A673 (cell line): ENCODE data around the gene PAK5. TPM values are rescaled to one million over a fixed set of nuclear protein-coding genes. Genes with fewer than 3 reads are reported as not detected.

ENCODE experiments used
- BruUV-seq: library from RNA; stranded (reverse); fragments of 400-500 nt; replicated peaks from 2 replicates; lab custom pipeline; 2021; lab: Mats Ljungman, UMichigan
- CTCF ChIA-PET: fragments of 300-600 bp; sonication (Branson Sonifier 250); formaldehyde crosslinking; loops from one replicate; lab custom pipeline; 2022; ENCODE audit warnings: antibody characterized with exemption; lab: Charles Lee
- POLR2A ChIA-PET: fragments of 300-600 bp; sonication (Branson Sonifier 250); formaldehyde crosslinking; loops from one replicate; lab custom pipeline; 2022; ENCODE audit warnings: antibody characterized with exemption; ENCODE audit not compliant: low non-redundant PET; lab: Charles Lee
- DNase-seq: peaks from one replicate; pipeline ENCODE4 v3.0.0-alpha.2; 2015; ENCODE audit warnings: low spot score
- H3K27ac ChIP-seq: fragments of 200-600 bp; sonication (generic); 2 replicates; pipeline ENCODE4 v1.5.1; 2016; ENCODE audit warnings: mixed run types, low read depth, mild to moderate bottlenecking, mixed read lengths, antibody characterized with exemption, low read length; ENCODE audit not compliant: poor library complexity, severe bottlenecking
- H3K27me3 ChIP-seq: fragments of 200-600 bp; sonication (generic); replicated peaks from 2 replicates; pipeline ENCODE4 v1.6.1; 2017; ENCODE audit warnings: mixed run types, low read depth, mild to moderate bottlenecking, mixed read lengths, antibody characterized with exemption, low read length; ENCODE audit not compliant: insufficient read depth, poor library complexity
- H3K36me3 ChIP-seq: fragments of 200-600 bp; sonication (generic); 2 replicates; pipeline ENCODE4 v1.6.1; 2016; ENCODE audit warnings: mixed run types, mild to moderate bottlenecking, mixed read lengths, antibody characterized with exemption, low read length; ENCODE audit not compliant: insufficient read depth, poor library complexity, severe bottlenecking
- H3K4me1 ChIP-seq: fragments of 200-600 bp; sonication (generic); 2 replicates; pipeline ENCODE4 v1.6.1; 2017; ENCODE audit warnings: mixed run types, mild to moderate bottlenecking, mixed read lengths, antibody characterized with exemption, low read length; ENCODE audit not compliant: insufficient read depth, poor library complexity, severe bottlenecking
- H3K4me3 ChIP-seq: fragments of 200-600 bp; sonication (generic); 2 replicates; pipeline ENCODE4 v1.5.1; 2016; ENCODE audit warnings: low read depth, mixed run types, mild to moderate bottlenecking, mixed read lengths, low read length; ENCODE audit not compliant: poor library complexity, severe bottlenecking
- H3K9me3 ChIP-seq: fragments of 200-600 bp; sonication (generic); 2 replicates; pipeline ENCODE4 v1.6.1; 2016; ENCODE audit warnings: mixed run types, low read depth, mild to moderate bottlenecking, mixed read lengths, antibody characterized with exemption, low read length; ENCODE audit not compliant: poor library complexity, severe bottlenecking
- CTCF ChIP-seq: fragments of 300-800, 200-600 bp; sonication (generic); conservative IDR thresholded peaks from 2 replicates; pipeline ENCODE4 v1.5.1; 2017; ENCODE audit warnings: low read depth, mild to moderate bottlenecking, antibody characterized with exemption, low read length, moderate library complexity, mixed read lengths
- EZH2 ChIP-seq: fragments of 200-600 bp; sonication (generic); IDR thresholded peaks from 2 replicates; pipeline ENCODE4 v1.6.1; 2017; ENCODE audit warnings: borderline replicate concordance, low read depth, mild to moderate bottlenecking, mixed read lengths, antibody characterized with exemption, low read length; ENCODE audit not compliant: poor library complexity, severe bottlenecking
- intact Hi-C: fragments of 100-400 bp; cut with micrococcal nuclease; formaldehyde crosslinking; loops from one replicate; pipeline ENCODE4 v1.10.0; 2022; ENCODE audit not compliant: unreplicated experiment
- total RNA-seq: library from RNA; stranded (reverse); gene quantifications from 2 replicates; pipeline ENCODE4 v1.2.3, GENCODE V29; 2021

Gene PAK5
- total RNA-seq, 1 experiment from 2014 or later, result not detected

- H3K36me3 ChIP-seq, result no peaks in the 10 kb centered on the region
- no peak for DNase-seq
- H3K27me3 ChIP-seq, result peaks cover 13% of the 10 kb centered on the region
- H3K27ac ChIP-seq, result no peak overlapping the region
- intact Hi-C loops, result no loop called here
- no TSS peak for BruUV-seq
- H3K9me3 ChIP-seq, result no peaks in the 10 kb centered on the region
- ChIA-PET CTCF (no interaction called here), POLR2A (no interaction called here)
- no peaks in the 10 kb centered on the region for H3K4me1 ChIP-seq
- TF ChIP-seq EZH2 (no peak), CTCF (no peak)
- H3K4me3 ChIP-seq, result no peak overlapping the region
These were observed 95.0 kb downstream of the PAK5 start for GRCh38 chr20:9743871-9744270.

- CTCF ChIA-PET, result no interaction called here
- H3K9me3 ChIP-seq, result no peaks in the 10 kb centered on the region
- no peak for DNase-seq
- POLR2A ChIA-PET, result no interaction called here
- no peak overlapping the region for H3K4me3 ChIP-seq
- H3K27me3 ChIP-seq, result peaks cover 13% of the 10 kb centered on the region
- no TSS peak for BruUV-seq
- no peaks in the 10 kb centered on the region for H3K36me3 ChIP-seq
- no peak overlapping the region for H3K27ac ChIP-seq
- TF ChIP-seq CTCF, result no peak
- TF ChIP-seq EZH2, result no peak
- intact Hi-C loops, result no loop called here
- H3K4me1 ChIP-seq, result no peaks in the 10 kb centered on the region
These were observed 96.1 kb downstream of the PAK5 start for GRCh38 chr20:9742821-9743220.

- no peak for DNase-seq
- no peak overlapping the region for H3K4me3 ChIP-seq
- H3K9me3 ChIP-seq, result no peaks in the 10 kb centered on the region
- peaks cover 18% of the 10 kb centered on the region for H3K27me3 ChIP-seq
- POLR2A ChIA-PET, result no interaction called here
- intact Hi-C loops, result no loop called here
- no TSS peak for BruUV-seq
- CTCF ChIA-PET, result no interaction called here
- no peaks in the 10 kb centered on the region for H3K4me1 ChIP-seq
- H3K27ac ChIP-seq, result no peak overlapping the region
- no peak for TF ChIP-seq CTCF
- TF ChIP-seq EZH2, result no peak
- H3K36me3 ChIP-seq, result no peaks in the 10 kb centered on the region
These were observed 96.9 kb downstream of the PAK5 start for GRCh38 chr20:9741996-9742395.
